HEK293T (cell line): ENCODE measurements around the gene RIPOR2.

Experiments
- CTCF ChIA-PET: fragments of 350-600 bp; formaldehyde crosslinking; extraction: SDS; loops from one replicate; lab custom pipeline; 2021; ENCODE audit warnings: antibody characterized with exemption, inconsistent platforms; lab: Yijun Ruan, JAX
- POLR2A ChIA-PET: fragments of 350-600 bp; formaldehyde crosslinking; extraction: SDS; loops from one replicate; lab custom pipeline; 2020; ENCODE audit warnings: antibody characterized with exemption, inconsistent platforms; lab: Yijun Ruan, JAX
- DNase-seq: peaks from one replicate; pipeline ENCODE4 v3.0.0; 2012; ENCODE audit warnings: mixed read lengths; ENCODE audit errors: extremely low spot score
- ARNT ChIP-seq: fragments of 450-650 bp; IDR thresholded peaks from 2 replicates; pipeline ENCODE4 v1.6.1; 2017; ENCODE audit warnings: mild to moderate bottlenecking
- BHLHE40 ChIP-seq: fragments of 450-650 bp; IDR thresholded peaks from 2 replicates; pipeline ENCODE4 v1.6.1; 2016; ENCODE audit warnings: mild to moderate bottlenecking, moderate library complexity, borderline replicate concordance
- CTBP1 ChIP-seq: fragments of 450-650 bp; IDR thresholded peaks from 2 replicates; pipeline ENCODE4 v1.6.1; 2016; ENCODE audit warnings: borderline replicate concordance
- ELF4 ChIP-seq: fragments of 450-650 bp; IDR thresholded peaks from 2 replicates; pipeline ENCODE4 v1.6.1; 2017; ENCODE audit warnings: antibody characterized with exemption
- FOXA1 ChIP-seq: fragments of 450-650 bp; IDR thresholded peaks from 2 replicates; pipeline ENCODE4 v1.6.1; 2016; ENCODE audit warnings: mild to moderate bottlenecking
- FOXK2 ChIP-seq: fragments of 450-650 bp; IDR thresholded peaks from 2 replicates; pipeline ENCODE4 v1.6.1; 2016; ENCODE audit warnings: mild to moderate bottlenecking
- FOXM1 ChIP-seq: fragments of 450-650 bp; IDR thresholded peaks from 2 replicates; pipeline ENCODE4 v1.6.1; 2017; ENCODE audit warnings: mild to moderate bottlenecking, borderline replicate concordance
- HDGF ChIP-seq: fragments of 450-650 bp; IDR thresholded peaks from 2 replicates; pipeline ENCODE4 v1.6.1; 2017; ENCODE audit warnings: antibody characterized with exemption, borderline replicate concordance
- L3MBTL2 ChIP-seq: fragments of 450-650 bp; conservative IDR thresholded peaks from 2 replicates; pipeline ENCODE4 v1.6.1; 2016; ENCODE audit warnings: mild to moderate bottlenecking
- LEF1 ChIP-seq: fragments of 450-650 bp; IDR thresholded peaks from 2 replicates; pipeline ENCODE4 v1.6.1; 2017; ENCODE audit warnings: mild to moderate bottlenecking, borderline replicate concordance
- NFRKB ChIP-seq: fragments of 450-650 bp; IDR thresholded peaks from 2 replicates; pipeline ENCODE4 v1.6.1; 2016; ENCODE audit warnings: mild to moderate bottlenecking, moderate library complexity
- SP1 ChIP-seq: fragments of 450-650 bp; IDR thresholded peaks from 2 replicates; pipeline ENCODE4 v1.6.1; 2017
- SUZ12 ChIP-seq: fragments of 450-650 bp; IDR thresholded peaks from 2 replicates; pipeline ENCODE4 v1.6.1; 2016; ENCODE audit warnings: mild to moderate bottlenecking
- TARDBP ChIP-seq: fragments of 450-650 bp; IDR thresholded peaks from 2 replicates; pipeline ENCODE4 v1.6.1; 2016
- ZNF384 ChIP-seq: fragments of 450-650 bp; IDR thresholded peaks from 2 replicates; pipeline ENCODE4 v1.6.1; 2016
- TF ChIP-seq, protein P1 (sequence below): fragments of 450-650 bp; IDR thresholded peaks from 2 replicates; pipeline ENCODE4 v1.6.1; 2016

RIPOR2 gene

DNA sequence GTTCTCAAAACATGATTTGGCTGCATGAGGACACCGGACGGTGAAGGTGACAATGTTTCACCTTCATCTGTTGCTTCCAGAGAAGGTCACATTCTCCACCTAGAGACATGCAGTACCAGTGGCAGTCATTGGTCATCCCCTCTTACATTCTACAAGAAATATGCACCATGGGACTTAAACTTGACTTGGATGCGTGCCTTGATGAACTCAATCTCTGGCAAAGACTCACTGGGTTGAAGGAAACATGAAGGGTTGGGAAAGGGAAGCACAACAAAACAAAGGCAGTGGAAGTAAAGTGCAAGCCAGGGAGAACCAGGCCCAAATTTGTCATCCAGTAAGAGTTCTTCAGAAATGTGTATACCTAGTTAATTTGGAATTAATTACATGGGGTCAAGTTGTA, 97.7 kb downstream of the RIPOR2 start:
- TF ChIP-seq FOXK2 (no peak), BHLHE40 (no peak), SUZ12 (no peak), L3MBTL2 (no peak), SP1 (no peak), FOXM1 (no peak), HDGF (no peak), TARDBP (no peak), LEF1 (no peak), NFRKB (no peak), FOXA1 (no peak), CTBP1 (no peak), ARNT (no peak), ZNF384 (no peak), ELF4 (no peak)
- TF ChIP-seq, protein P1, sequence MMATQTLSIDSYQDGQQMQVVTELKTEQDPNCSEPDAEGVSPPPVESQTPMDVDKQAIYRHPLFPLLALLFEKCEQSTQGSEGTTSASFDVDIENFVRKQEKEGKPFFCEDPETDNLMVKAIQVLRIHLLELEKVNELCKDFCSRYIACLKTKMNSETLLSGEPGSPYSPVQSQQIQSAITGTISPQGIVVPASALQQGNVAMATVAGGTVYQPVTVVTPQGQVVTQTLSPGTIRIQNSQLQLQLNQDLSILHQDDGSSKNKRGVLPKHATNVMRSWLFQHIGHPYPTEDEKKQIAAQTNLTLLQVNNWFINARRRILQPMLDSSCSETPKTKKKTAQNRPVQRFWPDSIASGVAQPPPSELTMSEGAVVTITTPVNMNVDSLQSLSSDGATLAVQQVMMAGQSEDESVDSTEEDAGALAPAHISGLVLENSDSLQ = no peak
- POLR2A ChIA-PET = no interaction called here
- CTCF ChIA-PET = no interaction called here
- DNase-seq = no peak

DNA sequence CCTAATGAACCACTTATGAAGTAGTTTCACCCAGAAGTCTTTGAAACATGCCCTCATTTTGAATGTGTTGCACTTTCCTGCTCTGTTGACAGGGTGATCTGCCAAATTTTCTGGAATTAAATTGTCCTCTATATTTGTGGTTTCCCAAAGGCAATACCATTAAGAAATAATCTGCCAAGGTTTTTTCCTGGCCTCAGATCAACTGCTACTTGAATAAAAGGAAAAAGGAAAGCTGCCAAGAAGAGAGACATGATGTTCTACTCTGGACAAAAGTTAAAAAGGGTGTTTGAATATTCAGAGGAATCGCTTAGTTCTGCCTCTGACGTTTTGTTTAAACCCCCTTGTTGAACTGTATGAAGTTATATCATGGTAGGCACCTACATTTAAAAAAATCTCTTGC, 99.7 kb downstream of the RIPOR2 start:
- POLR2A ChIA-PET = no interaction called here
- TF ChIP-seq ARNT (no peak), HDGF (no peak), FOXK2 (no peak), LEF1 (no peak), SUZ12 (no peak), ELF4 (no peak), TARDBP (no peak), L3MBTL2 (no peak), ZNF384 (no peak), FOXM1 (no peak), BHLHE40 (no peak)
- DNase-seq = no peak
- CTCF ChIA-PET = no interaction called here

DNA sequence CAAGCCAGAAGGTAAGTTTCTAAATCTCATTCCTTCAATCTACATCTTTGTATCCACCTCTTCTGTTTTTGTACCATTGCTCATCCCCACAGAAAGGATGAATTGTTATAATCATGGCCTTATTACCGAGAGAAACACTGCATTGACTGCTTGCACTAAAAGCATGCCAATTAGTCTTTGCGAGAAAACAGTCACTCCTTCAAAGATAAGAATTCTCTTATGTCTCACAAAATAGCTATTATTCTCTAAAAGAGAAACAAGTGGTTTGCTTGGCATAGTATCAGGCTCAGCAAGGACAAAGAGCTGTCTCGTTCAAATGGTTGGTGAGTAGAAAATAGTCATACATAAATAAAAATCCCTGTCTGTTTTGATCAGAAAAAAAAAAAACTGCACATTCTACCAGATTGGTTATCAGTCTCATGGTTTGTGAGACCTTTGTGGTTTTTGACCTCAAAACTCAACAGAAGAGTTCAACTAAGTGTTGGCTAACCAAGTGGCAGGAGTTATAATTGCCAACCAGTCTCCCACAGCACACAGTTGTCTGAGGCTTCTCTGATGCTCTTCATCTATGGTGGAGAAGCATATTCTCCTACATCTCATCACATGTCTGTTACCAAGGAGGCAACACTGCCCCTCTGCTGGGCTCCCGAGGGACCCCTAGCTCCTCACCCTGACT, 101.9 kb downstream of the RIPOR2 start:
- no peak for TF ChIP-seq SUZ12
- no peak for TF ChIP-seq SP1
- TF ChIP-seq ARNT = no peak
- no peak for TF ChIP-seq L3MBTL2
- TF ChIP-seq, protein P1 = no peak
- no peak for TF ChIP-seq BHLHE40
- no peak for TF ChIP-seq FOXA1
- no peak for TF ChIP-seq FOXM1
- CTCF ChIA-PET = interaction anchor here (0.7 kb wide), 1 partner anchor 180 kb away, joined by 3 read pairs; no protein-coding TSS in a partner anchor
- DNase-seq = no peak
- POLR2A ChIA-PET = no interaction called here

DNA sequence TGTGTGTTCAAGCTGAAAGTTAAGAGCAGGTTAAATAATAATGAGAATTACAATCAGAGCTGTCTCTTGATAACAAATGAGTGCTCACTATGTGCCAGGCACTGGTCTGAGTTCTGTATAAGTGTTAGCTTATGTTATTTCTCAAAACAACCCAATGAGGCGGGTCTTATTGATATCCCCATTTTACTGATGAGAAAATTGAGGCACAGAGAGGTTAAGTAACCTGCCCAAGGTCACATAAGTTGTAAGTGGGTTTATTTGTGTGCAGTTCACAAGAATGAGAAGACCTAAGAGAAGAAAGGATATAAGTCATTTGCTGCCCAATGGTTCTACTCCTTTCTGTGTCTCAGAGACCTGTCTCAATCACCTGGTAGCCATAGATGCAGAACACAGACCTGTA, 103.0 kb downstream of the RIPOR2 start:
- no peak for DNase-seq
- ChIA-PET POLR2A (no interaction called here), CTCF (no interaction called here)
- TF ChIP-seq CTBP1 = no peak
- no peak for TF ChIP-seq LEF1
- no peak for TF ChIP-seq ELF4
- TF ChIP-seq FOXM1 = no peak

DNA sequence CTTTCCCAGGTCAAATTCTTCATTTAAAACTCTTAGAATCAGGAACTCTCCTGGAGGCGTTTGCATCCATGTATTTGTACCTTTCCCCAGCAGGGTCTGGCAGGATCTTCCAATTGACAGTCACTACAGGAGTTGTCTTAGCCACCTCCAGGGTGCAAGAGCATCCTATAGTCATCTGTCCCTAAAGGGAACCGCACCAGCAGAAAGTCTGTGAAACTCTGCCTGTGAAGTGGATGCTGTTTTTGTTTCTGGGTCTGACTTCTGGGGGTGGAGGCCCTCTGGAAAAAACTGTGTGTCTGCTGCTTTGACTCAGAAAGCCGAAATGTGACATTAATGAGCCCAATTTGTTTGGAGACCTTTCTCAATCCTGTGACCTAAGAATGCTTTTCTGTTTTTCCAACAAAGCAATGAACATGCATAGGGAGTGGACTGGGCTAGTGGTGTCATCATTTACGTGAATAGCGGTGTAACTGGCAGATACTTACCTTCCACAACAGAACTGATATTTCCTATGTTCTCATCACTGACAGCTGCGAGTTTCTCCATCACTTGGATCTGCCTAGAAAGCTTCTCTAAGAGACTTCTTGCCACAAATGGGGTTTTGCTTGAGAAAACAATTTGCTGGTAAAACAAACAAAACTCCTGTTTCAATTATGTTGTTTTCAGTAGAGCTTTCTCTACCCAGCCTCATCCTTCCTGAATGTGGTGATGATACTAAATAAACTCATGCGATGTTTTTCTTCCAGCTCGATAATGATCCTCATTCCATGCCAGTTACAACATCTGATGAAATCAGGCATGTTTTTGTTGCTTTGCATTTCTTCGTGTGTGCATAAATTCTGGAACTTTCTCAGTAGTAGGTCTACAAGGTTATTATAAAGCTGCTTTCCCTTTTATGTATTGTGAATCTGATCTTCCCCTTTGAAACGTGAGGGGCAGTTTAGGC, 103.7 kb downstream of the RIPOR2 start:
- no peak for TF ChIP-seq CTBP1
- no peak for TF ChIP-seq LEF1
- TF ChIP-seq ELF4 = no peak
- TF ChIP-seq BHLHE40 = no peak
- no peak for TF ChIP-seq SUZ12
- TF ChIP-seq SP1 = no peak
- TF ChIP-seq FOXK2 = no peak
- TF ChIP-seq L3MBTL2 = no peak
- no peak for TF ChIP-seq ARNT
- TF ChIP-seq, protein P1 = no peak
- CTCF ChIA-PET = interaction anchor here (0.8 kb wide), 1 partner anchor 35 kb away, joined by 3 read pairs; no protein-coding TSS in a partner anchor
- no peak for DNase-seq
- POLR2A ChIA-PET = no interaction called here

DNA sequence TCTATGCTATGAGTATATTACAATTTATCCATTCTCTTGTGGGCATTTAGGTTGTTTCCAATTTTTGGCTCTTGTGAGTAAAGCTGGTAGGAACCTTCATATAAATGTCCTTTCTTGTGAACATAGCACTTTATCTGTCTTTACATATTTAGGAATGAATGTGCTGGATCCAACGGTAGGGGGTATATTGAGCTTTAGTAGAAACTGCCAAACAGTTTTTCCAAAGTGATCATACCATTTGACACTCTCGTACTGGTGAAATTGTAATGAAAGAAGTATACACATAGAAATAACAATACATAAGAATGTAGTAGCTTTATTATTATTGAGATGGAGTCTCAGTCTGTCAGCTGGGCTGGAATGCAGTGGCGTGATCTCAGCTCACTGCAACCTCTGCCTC, 106.1 kb downstream of the RIPOR2 start:
- CTCF ChIA-PET = interaction anchor here (0.6 kb wide), 1 partner anchor 246 kb away, joined by 3 read pairs; no protein-coding TSS in a partner anchor

More for the DNA sequence above, 106.1 kb downstream of the RIPOR2 start:
- POLR2A ChIA-PET = no interaction called here
- TF ChIP-seq SP1 (no peak), ELF4 (no peak), TARDBP (no peak), ZNF384 (no peak), BHLHE40 (no peak)
- DNase-seq = no peak
